ENCODE measurements around the gene ADCY3.

DNA sequence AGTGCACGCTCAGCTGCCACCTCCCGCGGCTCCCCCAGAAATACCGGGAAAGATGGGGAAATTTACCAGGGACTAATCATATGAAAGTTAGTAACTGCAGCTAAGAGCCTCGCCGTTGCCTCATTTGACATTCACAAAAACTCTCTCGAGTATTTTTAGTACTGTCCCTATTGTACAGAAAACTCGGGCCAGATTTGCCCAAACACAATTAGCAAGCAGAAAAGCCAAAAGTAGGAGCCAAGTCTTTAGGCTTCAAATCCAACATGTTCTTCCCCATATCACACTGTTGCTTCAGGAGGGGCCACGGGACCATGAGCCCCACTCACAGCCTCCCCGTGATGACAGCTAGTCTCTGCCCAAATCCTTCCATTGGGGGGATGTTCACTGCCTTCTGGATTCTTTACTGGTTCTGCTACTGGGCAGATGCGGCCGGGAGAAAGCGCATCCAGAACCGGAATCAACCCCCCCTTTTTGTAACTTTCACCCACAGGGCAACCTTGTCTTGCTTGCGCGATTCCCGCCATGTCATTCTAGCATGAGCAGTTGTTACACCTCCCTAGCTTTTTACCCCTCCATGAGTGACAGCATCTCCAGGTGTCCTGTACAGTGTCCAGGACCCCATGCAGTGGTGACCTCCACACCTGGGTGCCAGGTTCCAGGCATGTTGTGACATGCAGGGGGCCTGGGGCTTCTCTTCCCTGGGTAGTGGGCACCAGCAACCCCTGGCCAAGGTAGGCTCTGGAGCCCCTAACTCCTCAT, 91.6 kb downstream of the ADCY3 start:
- TF ChIP-seq, protein P1, sequence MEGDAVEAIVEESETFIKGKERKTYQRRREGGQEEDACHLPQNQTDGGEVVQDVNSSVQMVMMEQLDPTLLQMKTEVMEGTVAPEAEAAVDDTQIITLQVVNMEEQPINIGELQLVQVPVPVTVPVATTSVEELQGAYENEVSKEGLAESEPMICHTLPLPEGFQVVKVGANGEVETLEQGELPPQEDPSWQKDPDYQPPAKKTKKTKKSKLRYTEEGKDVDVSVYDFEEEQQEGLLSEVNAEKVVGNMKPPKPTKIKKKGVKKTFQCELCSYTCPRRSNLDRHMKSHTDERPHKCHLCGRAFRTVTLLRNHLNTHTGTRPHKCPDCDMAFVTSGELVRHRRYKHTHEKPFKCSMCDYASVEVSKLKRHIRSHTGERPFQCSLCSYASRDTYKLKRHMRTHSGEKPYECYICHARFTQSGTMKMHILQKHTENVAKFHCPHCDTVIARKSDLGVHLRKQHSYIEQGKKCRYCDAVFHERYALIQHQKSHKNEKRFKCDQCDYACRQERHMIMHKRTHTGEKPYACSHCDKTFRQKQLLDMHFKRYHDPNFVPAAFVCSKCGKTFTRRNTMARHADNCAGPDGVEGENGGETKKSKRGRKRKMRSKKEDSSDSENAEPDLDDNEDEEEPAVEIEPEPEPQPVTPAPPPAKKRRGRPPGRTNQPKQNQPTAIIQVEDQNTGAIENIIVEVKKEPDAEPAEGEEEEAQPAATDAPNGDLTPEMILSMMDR (IDR thresholded peaks at IDR 0.05 in 4 of 5, conservative IDR thresholded peaks at IDR 0.05 in 1 of 5): no peak
- no peak for TF ChIP-seq POLR2A (IDR thresholded peaks at IDR 0.05)
